Peyer's patch (tissue), 4 donors: ENCODE data around the gene RBM27.

ENCODE experiments used
- POLR2A ChIP-seq, 2 donors: fragments of 450-650 bp; IDR thresholded peaks; one replicate each; pipeline ENCODE4 v1.5.1; 2017; ENCODE audit warnings: antibody characterized with exemption in 2 of 2, mild to moderate bottlenecking in 2 of 2, moderate library complexity in 2 of 2
- TF ChIP-seq, protein P1 (sequence below), 6 experiments: fragments of 450-650 bp in 4 of 6; fragments of 200-600 bp in 2 of 6; sonication (generic) in 1 of 6; IDR thresholded peaks; one replicate each; pipeline ENCODE4 v1.5.1; 2017 to 2019; ENCODE audit warnings: antibody characterized with exemption in 6 of 6, mild to moderate bottlenecking in 3 of 6, moderate library complexity in 1 of 6

DNA sequence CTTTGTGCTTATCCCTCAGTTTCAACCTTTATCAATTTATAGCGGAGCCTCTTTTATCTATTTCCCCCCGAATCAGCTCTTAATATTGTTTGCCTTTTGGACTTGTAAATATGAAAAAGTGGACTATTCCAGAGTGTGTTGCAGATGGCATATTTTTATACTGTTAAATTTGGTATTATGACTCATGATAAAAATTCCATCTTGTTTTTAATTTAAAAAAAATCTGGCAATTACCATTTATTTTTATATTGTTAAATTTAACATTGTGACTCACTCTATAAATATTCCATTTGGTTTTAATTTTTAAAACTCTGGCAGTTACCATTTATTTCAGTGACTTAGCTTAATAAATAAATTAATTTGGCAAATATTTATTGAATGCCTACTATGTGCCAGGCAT, 37.5 kb downstream of the RBM27 start:
- no peak for TF ChIP-seq POLR2A (IDR thresholded peaks at IDR 0.05)
- TF ChIP-seq, protein P1, sequence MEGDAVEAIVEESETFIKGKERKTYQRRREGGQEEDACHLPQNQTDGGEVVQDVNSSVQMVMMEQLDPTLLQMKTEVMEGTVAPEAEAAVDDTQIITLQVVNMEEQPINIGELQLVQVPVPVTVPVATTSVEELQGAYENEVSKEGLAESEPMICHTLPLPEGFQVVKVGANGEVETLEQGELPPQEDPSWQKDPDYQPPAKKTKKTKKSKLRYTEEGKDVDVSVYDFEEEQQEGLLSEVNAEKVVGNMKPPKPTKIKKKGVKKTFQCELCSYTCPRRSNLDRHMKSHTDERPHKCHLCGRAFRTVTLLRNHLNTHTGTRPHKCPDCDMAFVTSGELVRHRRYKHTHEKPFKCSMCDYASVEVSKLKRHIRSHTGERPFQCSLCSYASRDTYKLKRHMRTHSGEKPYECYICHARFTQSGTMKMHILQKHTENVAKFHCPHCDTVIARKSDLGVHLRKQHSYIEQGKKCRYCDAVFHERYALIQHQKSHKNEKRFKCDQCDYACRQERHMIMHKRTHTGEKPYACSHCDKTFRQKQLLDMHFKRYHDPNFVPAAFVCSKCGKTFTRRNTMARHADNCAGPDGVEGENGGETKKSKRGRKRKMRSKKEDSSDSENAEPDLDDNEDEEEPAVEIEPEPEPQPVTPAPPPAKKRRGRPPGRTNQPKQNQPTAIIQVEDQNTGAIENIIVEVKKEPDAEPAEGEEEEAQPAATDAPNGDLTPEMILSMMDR (IDR thresholded peaks at IDR 0.05), result no peak
